Gastroesophageal sphincter (tissue), 3 donors: ENCODE measurements around the gene ABHD5.

Experiments
- POLR2A ChIP-seq, 2 donors: fragments of 450-650 bp; IDR thresholded peaks; one replicate each; pipeline ENCODE4 v1.6.1; 2017; ENCODE audit warnings: antibody characterized with exemption in 2 of 2, mild to moderate bottlenecking in 2 of 2, moderate library complexity in 1 of 2
- POLR2AphosphoS5 ChIP-seq: sonication (generic); formaldehyde crosslinking; IDR thresholded peaks from one replicate; pipeline ENCODE4 v1.6.1; 2017; ENCODE audit warnings: antibody characterized with exemption
- TF ChIP-seq, protein P1 (sequence below), 4 experiments: fragments of 200-600 bp in 2 of 4; fragments of 450-650 bp in 2 of 4; sonication (generic) in 1 of 4; IDR thresholded peaks; one replicate each; pipeline ENCODE4 v1.5.1; 2017 to 2019; ENCODE audit warnings: antibody characterized with exemption in 4 of 4, mild to moderate bottlenecking in 2 of 4, moderate library complexity in 2 of 4

DNA sequence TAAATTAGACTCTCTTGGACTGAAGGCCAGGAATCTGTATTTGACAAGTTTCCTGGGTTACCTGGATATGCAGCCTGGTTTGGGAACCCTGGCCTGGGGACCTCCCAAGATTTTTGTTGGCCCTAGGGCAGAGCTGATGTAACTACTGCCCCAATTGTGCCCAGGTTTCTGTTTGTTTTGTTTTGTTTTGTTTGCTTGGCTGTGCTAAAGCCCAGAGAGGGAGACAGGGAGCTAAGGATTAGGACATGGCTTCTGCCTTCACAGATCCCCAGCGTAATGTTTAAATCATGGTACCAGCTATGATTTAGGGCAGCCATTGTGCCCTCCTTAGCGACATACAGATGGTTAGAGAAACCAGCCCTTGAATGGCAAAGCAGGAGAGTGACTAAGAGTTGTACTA, 47.6 kb downstream of the ABHD5 start:
- TF ChIP-seq, protein P1, sequence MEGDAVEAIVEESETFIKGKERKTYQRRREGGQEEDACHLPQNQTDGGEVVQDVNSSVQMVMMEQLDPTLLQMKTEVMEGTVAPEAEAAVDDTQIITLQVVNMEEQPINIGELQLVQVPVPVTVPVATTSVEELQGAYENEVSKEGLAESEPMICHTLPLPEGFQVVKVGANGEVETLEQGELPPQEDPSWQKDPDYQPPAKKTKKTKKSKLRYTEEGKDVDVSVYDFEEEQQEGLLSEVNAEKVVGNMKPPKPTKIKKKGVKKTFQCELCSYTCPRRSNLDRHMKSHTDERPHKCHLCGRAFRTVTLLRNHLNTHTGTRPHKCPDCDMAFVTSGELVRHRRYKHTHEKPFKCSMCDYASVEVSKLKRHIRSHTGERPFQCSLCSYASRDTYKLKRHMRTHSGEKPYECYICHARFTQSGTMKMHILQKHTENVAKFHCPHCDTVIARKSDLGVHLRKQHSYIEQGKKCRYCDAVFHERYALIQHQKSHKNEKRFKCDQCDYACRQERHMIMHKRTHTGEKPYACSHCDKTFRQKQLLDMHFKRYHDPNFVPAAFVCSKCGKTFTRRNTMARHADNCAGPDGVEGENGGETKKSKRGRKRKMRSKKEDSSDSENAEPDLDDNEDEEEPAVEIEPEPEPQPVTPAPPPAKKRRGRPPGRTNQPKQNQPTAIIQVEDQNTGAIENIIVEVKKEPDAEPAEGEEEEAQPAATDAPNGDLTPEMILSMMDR (IDR thresholded peaks at IDR 0.05): no peak
- TF ChIP-seq POLR2AphosphoS5 (no peak), POLR2A (IDR thresholded peaks at IDR 0.05) (no peak)
